Esophagus muscularis mucosa (tissue), 4 donors: ENCODE data around the gene EAPP.

Experiments
- EP300 ChIP-seq: sonication (generic); formaldehyde crosslinking; IDR thresholded peaks from one replicate; pipeline ENCODE4 v1.6.1; 2017; ENCODE audit warnings: antibody characterized with exemption
- POLR2A ChIP-seq: fragments of 450-650 bp; IDR thresholded peaks from one replicate; pipeline ENCODE4 v1.6.1; 2017; ENCODE audit warnings: antibody characterized with exemption, moderate library complexity, mild to moderate bottlenecking, low read depth
- POLR2AphosphoS5 ChIP-seq, 2 donors: sonication (generic); formaldehyde crosslinking; IDR thresholded peaks; one replicate each; pipeline ENCODE4 v1.6.1; 2017; ENCODE audit warnings: antibody characterized with exemption in 2 of 2
- TF ChIP-seq, protein P1 (sequence below), 3 experiments: fragments of 200-600 bp in 2 of 3; fragments of 450-650 bp in 1 of 3; sonication (generic) in 2 of 3; IDR thresholded peaks; one replicate each; pipeline ENCODE4 v1.5.1; 2017 to 2019; ENCODE audit warnings: antibody characterized with exemption in 3 of 3, mild to moderate bottlenecking in 2 of 3, moderate library complexity in 1 of 3

- TF ChIP-seq POLR2A = no peak
- TF ChIP-seq POLR2AphosphoS5 (IDR thresholded peaks at IDR 0.05) = no peak
- TF ChIP-seq, protein P1, sequence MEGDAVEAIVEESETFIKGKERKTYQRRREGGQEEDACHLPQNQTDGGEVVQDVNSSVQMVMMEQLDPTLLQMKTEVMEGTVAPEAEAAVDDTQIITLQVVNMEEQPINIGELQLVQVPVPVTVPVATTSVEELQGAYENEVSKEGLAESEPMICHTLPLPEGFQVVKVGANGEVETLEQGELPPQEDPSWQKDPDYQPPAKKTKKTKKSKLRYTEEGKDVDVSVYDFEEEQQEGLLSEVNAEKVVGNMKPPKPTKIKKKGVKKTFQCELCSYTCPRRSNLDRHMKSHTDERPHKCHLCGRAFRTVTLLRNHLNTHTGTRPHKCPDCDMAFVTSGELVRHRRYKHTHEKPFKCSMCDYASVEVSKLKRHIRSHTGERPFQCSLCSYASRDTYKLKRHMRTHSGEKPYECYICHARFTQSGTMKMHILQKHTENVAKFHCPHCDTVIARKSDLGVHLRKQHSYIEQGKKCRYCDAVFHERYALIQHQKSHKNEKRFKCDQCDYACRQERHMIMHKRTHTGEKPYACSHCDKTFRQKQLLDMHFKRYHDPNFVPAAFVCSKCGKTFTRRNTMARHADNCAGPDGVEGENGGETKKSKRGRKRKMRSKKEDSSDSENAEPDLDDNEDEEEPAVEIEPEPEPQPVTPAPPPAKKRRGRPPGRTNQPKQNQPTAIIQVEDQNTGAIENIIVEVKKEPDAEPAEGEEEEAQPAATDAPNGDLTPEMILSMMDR (IDR thresholded peaks at IDR 0.05) = no peak
- TF ChIP-seq EP300 = no peak
Measured at GRCh38 chr14:34538871-34539406, 562 bp downstream of the EAPP start.
